ENCODE data around the gene GM2A. TPM values are rescaled to one million over a fixed set of nuclear protein-coding genes. Genes with fewer than 3 reads are reported as not detected.

The GM2A gene
- total RNA-seq, 4 donors from 2014 or later: 99.3 to 167 (median 126) TPM

- TF ChIP-seq EP300 (IDR thresholded peaks at IDR 0.05): no peak
- no peak for TF ChIP-seq POLR2AphosphoS5 (IDR thresholded peaks at IDR 0.05)
- no peak for TF ChIP-seq CTCF (IDR thresholded peaks at IDR 0.05)
- TF ChIP-seq POLR2A (IDR thresholded peaks at IDR 0.05): no peak
- Histone ChIP-seq H3K27ac (no peak overlapping the region), H3K9me3 (no peaks in the 10 kb centered on the region), H3K27me3 (no peaks in the 10 kb centered on the region), H3K4me3 (no peak overlapping the region), H3K36me3 (no peaks in the 10 kb centered on the region), H3K4me1 (peaks cover 36% of the 10 kb centered on the region)
- WGBS: 92% methylated on average over 9 of the region's 9 CpGs
- DNase-seq (ENCODE audit: low spot score in 2 of 2): no peak
Observed at GRCh38 chr5:151219138-151219537, 33.8 kb upstream of the GM2A start.

GRCh38 chr5:151219789-151220188 lies 33.2 kb upstream of the GM2A start:
- H3K36me3 ChIP-seq: no peaks in the 10 kb centered on the region
- H3K27ac ChIP-seq: no peak overlapping the region
- no peak for TF ChIP-seq POLR2A (IDR thresholded peaks at IDR 0.05)
- no peak for TF ChIP-seq POLR2AphosphoS5 (IDR thresholded peaks at IDR 0.05)
- TF ChIP-seq EP300 (IDR thresholded peaks at IDR 0.05): no peak
- TF ChIP-seq CTCF (IDR thresholded peaks at IDR 0.05): no peak
- no peaks in the 10 kb centered on the region for H3K27me3 ChIP-seq
- H3K9me3 ChIP-seq: no peaks in the 10 kb centered on the region
- no peak for DNase-seq (ENCODE audit: low spot score in 2 of 2)
- no peak overlapping the region for H3K4me3 ChIP-seq
- 82% methylated on average over 7 of the region's 7 CpGs for WGBS
- H3K4me1 ChIP-seq: peaks cover 34% of the 10 kb centered on the region

- TF ChIP-seq POLR2AphosphoS5 (IDR thresholded peaks at IDR 0.05) (no peak), EP300 (IDR thresholded peaks at IDR 0.05) (no peak)
- Histone ChIP-seq H3K27ac (no peak overlapping the region), H3K27me3 (no peaks in the 10 kb centered on the region), H3K4me1 (peaks cover 23% of the 10 kb centered on the region), H3K4me3 (peak overlapping the region; percentile 74), H3K36me3 (no peaks in the 10 kb centered on the region), H3K9me3 (no peaks in the 10 kb centered on the region)
- WGBS: 73% methylated on average over 3 of the region's 3 CpGs
- no peak for DNase-seq (ENCODE audit: low spot score in 2 of 2)
Observed at GRCh38 chr5:151221574-151221973, 31.4 kb upstream of the GM2A start.

GRCh38 chr5:151222054-151222789 lies 30.8 kb upstream of the GM2A start:
- peaks cover 23% of the 10 kb centered on the region for H3K4me1 ChIP-seq
- 84% methylated on average over 6 of the region's 6 CpGs for WGBS
- no peaks in the 10 kb centered on the region for H3K36me3 ChIP-seq
- H3K27ac ChIP-seq: no peak overlapping the region
- TF ChIP-seq EP300 (IDR thresholded peaks at IDR 0.05) (no peak), POLR2A (IDR thresholded peaks at IDR 0.05) (no peak), CTCF (IDR thresholded peaks at IDR 0.05) (no peak), POLR2AphosphoS5 (IDR thresholded peaks at IDR 0.05) (no peak)
- DNase-seq (ENCODE audit: low spot score in 2 of 2): peak in 1 of 2 donors; percentile 54
- no peaks in the 10 kb centered on the region for H3K9me3 ChIP-seq
- H3K27me3 ChIP-seq: no peaks in the 10 kb centered on the region
- H3K4me3 ChIP-seq: peak overlapping the region; percentile 74

GRCh38 chr5:151222790-151223446 lies 30.1 kb upstream of the GM2A start:
- no peak for TF ChIP-seq EP300 (IDR thresholded peaks at IDR 0.05)
- no peak for TF ChIP-seq CTCF (IDR thresholded peaks at IDR 0.05)
- TF ChIP-seq POLR2AphosphoS5 (IDR thresholded peaks at IDR 0.05): no peak
- TF ChIP-seq POLR2A (IDR thresholded peaks at IDR 0.05): no peak
- 28% methylated on average over 4 of the region's 4 CpGs for WGBS

More at GRCh38 chr5:151222790-151223446, 30.1 kb upstream of the GM2A start:
- peak in 1 of 2 donors; percentile 70 for DNase-seq (ENCODE audit: low spot score in 2 of 2)
- H3K4me3 ChIP-seq: peak overlapping the region; percentile 74
- H3K9me3 ChIP-seq: no peaks in the 10 kb centered on the region
- H3K4me1 ChIP-seq: peaks cover 23% of the 10 kb centered on the region
- H3K27ac ChIP-seq: peak overlapping the region; percentile 14
- H3K36me3 ChIP-seq: no peaks in the 10 kb centered on the region
- H3K27me3 ChIP-seq: no peaks in the 10 kb centered on the region
